CD4-positive, alpha-beta T cell treated with Interleukin-17A for 1 hour (primary cell): ENCODE data around the gene HIPK2.

Experiments used
- DNase-seq: peaks from one replicate; pipeline ENCODE4 v3.0.0-alpha.2; 2020

Gene HIPK2

GRCh38 chr7:139645572-139646523 is 131.9 kb downstream of the HIPK2 start:
- DNase-seq = peak; percentile 77

GRCh38 chr7:139643951-139644585 is 133.7 kb downstream of the HIPK2 start:
- DNase-seq = no peak

GRCh38 chr7:139642283-139642682 is 135.5 kb downstream of the HIPK2 start:
- DNase-seq = no peak

GRCh38 chr7:139641337-139641992 is 136.3 kb downstream of the HIPK2 start:
- DNase-seq = no peak

- DNase-seq = no peak
Measured at GRCh38 chr7:139640681-139641080, 137.1 kb downstream of the HIPK2 start.

- no peak for DNase-seq
Measured at GRCh38 chr7:139639563-139639962, 138.2 kb downstream of the HIPK2 start.

- DNase-seq = peak; percentile 48
Measured at GRCh38 chr7:139635526-139636302, 142.1 kb downstream of the HIPK2 start.

- DNase-seq = no peak
Measured at GRCh38 chr7:139634087-139634486, 143.7 kb downstream of the HIPK2 start.

- no peak for DNase-seq
Measured at GRCh38 chr7:139631520-139632031, 146.2 kb downstream of the HIPK2 start.

- no peak for DNase-seq
Measured at GRCh38 chr7:139630643-139631519, 146.9 kb downstream of the HIPK2 start.

- no peak for DNase-seq
Measured at GRCh38 chr7:139629392-139630082, 148.3 kb downstream of the HIPK2 start.

GRCh38 chr7:139627831-139628230 is 150.0 kb downstream of the HIPK2 start:
- DNase-seq = no peak

- peak; percentile 21 for DNase-seq
Measured at GRCh38 chr7:139626817-139627216, 151.0 kb downstream of the HIPK2 start.

GRCh38 chr7:139623518-139623917 is 154.3 kb downstream of the HIPK2 start:
- no peak for DNase-seq

- peak; percentile 50 for DNase-seq
Measured at GRCh38 chr7:139620676-139621344, 157.0 kb downstream of the HIPK2 start.

- no peak for DNase-seq
Measured at GRCh38 chr7:139619367-139619657, 158.5 kb downstream of the HIPK2 start.

- DNase-seq = peak; percentile 32
Measured at GRCh38 chr7:139618482-139619366, 159.1 kb downstream of the HIPK2 start.

- DNase-seq = no peak
Measured at GRCh38 chr7:139617074-139617473, 160.7 kb downstream of the HIPK2 start.

GRCh38 chr7:139614886-139615285 is 162.9 kb downstream of the HIPK2 start:
- DNase-seq = no peak
